H9 (cell line): Measurements from ENCODE around the gene ALDH1A3. TPM values are rescaled to one million over a fixed set of nuclear protein-coding genes. Genes with fewer than 3 reads are reported as not detected.

Source experiments
- DNase-seq: peaks from one replicate; pipeline ENCODE4 v3.0.0-alpha.2; 2017
- H2AFZ ChIP-seq: one replicate; pipeline ENCODE4 v1.6.1; 2013; ENCODE audit warnings: mild to moderate bottlenecking, low read length, control low read depth, moderate library complexity
- H2AK5ac ChIP-seq: 2 replicates; pipeline ENCODE4 v1.6.1; 2013; ENCODE audit warnings: low read length, control low read depth, mixed read lengths; ENCODE audit not compliant: insufficient read length
- H2BK120ac ChIP-seq: one replicate; pipeline ENCODE4 v1.6.1; 2013; ENCODE audit warnings: low read depth, mild to moderate bottlenecking, low read length, control low read depth, inconsistent platforms; ENCODE audit not compliant: poor library complexity, severe bottlenecking
- H2BK12ac ChIP-seq: 2 replicates; pipeline ENCODE4 v1.6.1; 2013; ENCODE audit warnings: low read length, control low read depth, mixed read lengths, low read depth; ENCODE audit not compliant: insufficient read length
- H2BK15ac ChIP-seq: 2 replicates; pipeline ENCODE4 v1.6.1; 2013; ENCODE audit warnings: low read depth, low read length, control low read depth
- H2BK20ac ChIP-seq: one replicate; pipeline ENCODE4 v1.6.1; 2013; ENCODE audit warnings: low read depth, mild to moderate bottlenecking, low read length, control low read depth, inconsistent platforms; ENCODE audit not compliant: poor library complexity, severe bottlenecking
- H2BK5ac ChIP-seq: 2 replicates; pipeline ENCODE4 v1.6.1; 2013; ENCODE audit warnings: low read length, control low read depth, mixed read lengths; ENCODE audit not compliant: insufficient read length
- H3K14ac ChIP-seq: 2 replicates; pipeline ENCODE4 v1.6.1; 2013; ENCODE audit warnings: low read length, control low read depth; ENCODE audit not compliant: insufficient read depth
- H3K18ac ChIP-seq: 2 replicates; pipeline ENCODE4 v1.6.1; 2013; ENCODE audit warnings: low read depth, mild to moderate bottlenecking, mixed read lengths, low read length, control low read depth; ENCODE audit not compliant: insufficient read length
- H3K23ac ChIP-seq: 2 replicates; pipeline ENCODE4 v1.6.1; 2013; ENCODE audit warnings: low read length, control low read depth, mixed read lengths, low read depth; ENCODE audit not compliant: insufficient read length
- H3K23me2 ChIP-seq: 2 replicates; pipeline ENCODE4 v1.6.1; 2013; ENCODE audit warnings: low read depth, mild to moderate bottlenecking, mixed read lengths, low read length, control low read depth; ENCODE audit not compliant: insufficient read length, poor library complexity, severe bottlenecking
- H3K27ac ChIP-seq: 2 replicates; pipeline ENCODE4 v1.5.1; 2013; ENCODE audit warnings: low read length, control low read depth, mixed read lengths, low read depth; ENCODE audit not compliant: insufficient read length
- H3K27me3 ChIP-seq: 2 replicates; pipeline ENCODE4 v1.6.1; 2013; ENCODE audit warnings: low read length, control low read depth, inconsistent platforms; ENCODE audit not compliant: insufficient read depth
- H3K4ac ChIP-seq: 2 replicates; pipeline ENCODE4 v1.6.1; 2013; ENCODE audit warnings: low read depth, mild to moderate bottlenecking, control low read depth, inconsistent platforms, low read length, moderate library complexity
- H3K4me1 ChIP-seq: 2 replicates; pipeline ENCODE4 v1.6.1; 2013; ENCODE audit warnings: low read length, control low read depth, inconsistent platforms; ENCODE audit not compliant: insufficient read depth
- H3K4me2 ChIP-seq: 2 replicates; pipeline ENCODE4 v1.6.1; 2013; ENCODE audit warnings: low read length, control low read depth, mixed read lengths; ENCODE audit not compliant: insufficient read length, insufficient read depth
- H3K56ac ChIP-seq: 2 replicates; pipeline ENCODE4 v1.6.1; 2013; ENCODE audit warnings: low read depth, mild to moderate bottlenecking, mixed read lengths, low read length, control low read depth; ENCODE audit not compliant: insufficient read length
- H3K79me1 ChIP-seq: 2 replicates; pipeline ENCODE4 v1.6.1; 2013; ENCODE audit warnings: low read depth, mild to moderate bottlenecking, moderate library complexity, low read length, control low read depth, inconsistent platforms; ENCODE audit not compliant: insufficient read depth, poor library complexity, severe bottlenecking
- H3K79me2 ChIP-seq: 2 replicates; pipeline ENCODE4 v1.6.1; 2013; ENCODE audit warnings: low read length, control low read depth, inconsistent platforms; ENCODE audit not compliant: insufficient read depth
- H3K9ac ChIP-seq: 2 replicates; pipeline ENCODE4 v1.6.1; 2013; ENCODE audit warnings: low read length, control low read depth, mixed read lengths; ENCODE audit not compliant: insufficient read length; ENCODE audit errors: extremely low read depth
- H3K9me3 ChIP-seq: one replicate; pipeline ENCODE4 v1.6.1; 2013; ENCODE audit warnings: low read depth, low read length, inconsistent platforms; ENCODE audit not compliant: control insufficient read depth
- H3T11ph ChIP-seq: one replicate; pipeline ENCODE4 v1.6.1; 2013; ENCODE audit warnings: mild to moderate bottlenecking, low read length, control low read depth, inconsistent platforms
- H4K20me1 ChIP-seq: one replicate; pipeline ENCODE4 v1.6.1; 2013; ENCODE audit not compliant: control insufficient read depth, insufficient read length, insufficient read depth
- H4K5ac ChIP-seq: 2 replicates; pipeline ENCODE4 v1.6.1; 2013; ENCODE audit warnings: low read depth, mild to moderate bottlenecking, mixed read lengths, low read length, control low read depth; ENCODE audit not compliant: insufficient read length
- H4K8ac ChIP-seq: replicated peaks from 2 replicates; pipeline ENCODE4 v1.6.1; 2013; ENCODE audit warnings: low read length, control low read depth, mixed read lengths, low read depth; ENCODE audit not compliant: insufficient read length
- H4K91ac ChIP-seq: 2 replicates; pipeline ENCODE4 v1.6.1; 2013; ENCODE audit warnings: low read depth, mild to moderate bottlenecking, moderate library complexity, mixed read lengths, low read length, control low read depth; ENCODE audit not compliant: insufficient read length
- H3K27ac Mint-ChIP-seq, 3 experiments: 2 replicates in 2 of 3; 3 replicates in 1 of 3; pipeline ENCODE4 v1.8.0; 2020 to 2021; ENCODE audit warnings: mixed read lengths in 3 of 3, mild to moderate bottlenecking in 1 of 3, moderate library complexity in 1 of 3
- H3K27me3 Mint-ChIP-seq: 2 replicates; pipeline ENCODE4 v1.8.0; 2021; ENCODE audit warnings: low read depth, mild to moderate bottlenecking, moderate library complexity, mixed read lengths
- H3K36me3 Mint-ChIP-seq, 3 experiments: 2 replicates in 2 of 3; 3 replicates in 1 of 3; pipeline ENCODE4 v1.8.0; 2020 to 2021; ENCODE audit warnings: low read depth in 3 of 3, mixed read lengths in 3 of 3; ENCODE audit not compliant: insufficient read depth in 1 of 3
- H3K4me1 Mint-ChIP-seq, 2 experiments: 2 replicates each; pipeline ENCODE4 v1.8.0; 2020; ENCODE audit warnings: mixed read lengths in 2 of 2
- H3K4me3 Mint-ChIP-seq, 2 experiments: 2 replicates in 1 of 2; 3 replicates in 1 of 2; pipeline ENCODE4 v1.8.0; 2020 to 2021; ENCODE audit warnings: mild to moderate bottlenecking in 2 of 2, mixed read lengths in 2 of 2, moderate library complexity in 1 of 2
- H3K9me3 Mint-ChIP-seq, 2 experiments: 2 replicates in 1 of 2; 3 replicates in 1 of 2; pipeline ENCODE4 v1.8.0; 2020; ENCODE audit warnings: mild to moderate bottlenecking in 2 of 2, mixed read lengths in 2 of 2, moderate library complexity in 1 of 2
- WGBS: extraction: QIAGEN DNeasy Blood & Tissue Kit; methylation state at CpG from one replicate; pipeline ENCODE4 v1.1.7; 2013; ENCODE audit warnings: missing lambda C conversion rate, low lambda C conversion rate, mixed read lengths; ENCODE audit not compliant: insufficient read length; ENCODE audit errors: extremely low coverage; 5-methylcytosine and 5-hydroxymethylcytosine counted together
- total RNA-seq: library from RNA; stranded (reverse); gene quantifications from 2 replicates; pipeline ENCODE4 v1.2.1, GENCODE V29; 2021
- TF ChIP-seq, protein P1 (sequence below): fragments of 200-600 bp; sonication (generic); conservative IDR thresholded peaks from 3 replicates; pipeline ENCODE4 v1.8.0; 2021; ENCODE audit warnings: antibody characterized with exemption, mild to moderate bottlenecking

The ALDH1A3 gene
- total RNA-seq, 1 experiment from 2014 or later: 9.2 TPM

DNA sequence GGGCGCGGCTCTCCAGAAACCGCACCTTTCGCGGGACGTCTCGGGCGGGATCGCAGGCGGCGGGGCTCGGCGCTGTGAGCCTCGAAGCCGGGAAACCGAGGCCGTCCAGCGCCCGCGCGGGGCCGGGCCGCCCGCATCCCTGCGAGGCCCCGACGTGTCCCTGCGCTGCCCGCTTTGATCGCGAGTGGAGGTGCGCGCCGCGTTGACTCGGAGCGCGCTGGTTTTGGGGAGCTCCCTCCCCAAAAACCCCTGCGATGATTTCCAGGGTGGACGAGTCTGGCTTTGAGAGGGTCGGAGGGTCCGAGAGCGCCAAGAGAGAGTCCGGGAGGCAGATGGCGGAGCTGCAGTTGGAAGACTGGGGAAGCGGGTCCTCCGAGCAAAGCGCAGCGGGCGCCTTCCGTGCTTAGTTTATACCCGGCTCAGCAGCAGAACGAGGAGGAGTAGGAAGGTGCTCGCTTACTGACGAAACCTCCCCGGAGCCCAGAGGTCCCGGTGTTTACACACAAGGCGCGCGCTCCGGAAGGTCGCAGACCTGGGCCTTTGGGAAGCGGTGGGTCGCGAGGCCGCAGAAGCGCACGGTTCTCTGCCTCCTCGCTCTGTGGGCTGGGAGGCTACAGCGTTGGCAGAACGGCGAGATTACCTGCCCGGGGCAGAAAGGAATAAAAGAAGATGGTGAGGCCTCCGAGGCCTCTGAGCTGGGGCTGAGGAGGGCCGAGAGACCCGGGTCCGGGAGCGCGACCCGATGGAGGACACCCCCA is 687 bp downstream of the ALDH1A3 start:
- Histone ChIP-seq H3K23ac (no peak overlapping the region), H3K9ac (no peak overlapping the region), H3K14ac (0 out of 2 replicates have a peak overlapping the region, but pooled peaks have one; percentile 24), H4K20me1 (no peaks in the 10 kb centered on the region), H4K5ac (no peak overlapping the region), H2AFZ (no peak overlapping the region), H3K79me1 (no peaks in the 10 kb centered on the region), H3K4ac (no peak overlapping the region), H3K4me2 (peak overlapping the region; percentile 60), H2BK20ac (no peak overlapping the region), H3K27ac (no peak overlapping the region), H3K79me2 (no peaks in the 10 kb centered on the region), H2BK120ac (no peak overlapping the region), H3K56ac (no peak overlapping the region), H2AK5ac (no peak overlapping the region), H2BK12ac (no peak overlapping the region), H3K9me3 (no peaks in the 10 kb centered on the region), H4K8ac (no peak overlapping the region), H3K18ac (no peak overlapping the region), H2BK5ac (no peak overlapping the region), H3K27me3 (peaks cover 26% of the 10 kb centered on the region), H3T11ph (no peak overlapping the region), H4K91ac (no peak overlapping the region), H2BK15ac (no peak overlapping the region), H3K23me2 (peaks cover 7% of the 10 kb centered on the region), H3K4me1 (no peaks in the 10 kb centered on the region)
- Mint-ChIP-seq H3K9me3 (peaks cover 0 to 2% of the 10 kb centered on the region in 2 experiments; a peak in 2 of 5 replicates), H3K27me3 (peaks cover 74% of the 10 kb centered on the region), H3K36me3 (no peaks in the 10 kb centered on the region; a peak in 2 of 7 replicates), H3K4me3 (peak overlapping the region; percentile 77 to 86), H3K27ac (no peak overlapping the region; a peak in 1 of 7 replicates), H3K4me1 (peaks cover 24 to 25% of the 10 kb centered on the region in 2 experiments)
- TF ChIP-seq, protein P1, sequence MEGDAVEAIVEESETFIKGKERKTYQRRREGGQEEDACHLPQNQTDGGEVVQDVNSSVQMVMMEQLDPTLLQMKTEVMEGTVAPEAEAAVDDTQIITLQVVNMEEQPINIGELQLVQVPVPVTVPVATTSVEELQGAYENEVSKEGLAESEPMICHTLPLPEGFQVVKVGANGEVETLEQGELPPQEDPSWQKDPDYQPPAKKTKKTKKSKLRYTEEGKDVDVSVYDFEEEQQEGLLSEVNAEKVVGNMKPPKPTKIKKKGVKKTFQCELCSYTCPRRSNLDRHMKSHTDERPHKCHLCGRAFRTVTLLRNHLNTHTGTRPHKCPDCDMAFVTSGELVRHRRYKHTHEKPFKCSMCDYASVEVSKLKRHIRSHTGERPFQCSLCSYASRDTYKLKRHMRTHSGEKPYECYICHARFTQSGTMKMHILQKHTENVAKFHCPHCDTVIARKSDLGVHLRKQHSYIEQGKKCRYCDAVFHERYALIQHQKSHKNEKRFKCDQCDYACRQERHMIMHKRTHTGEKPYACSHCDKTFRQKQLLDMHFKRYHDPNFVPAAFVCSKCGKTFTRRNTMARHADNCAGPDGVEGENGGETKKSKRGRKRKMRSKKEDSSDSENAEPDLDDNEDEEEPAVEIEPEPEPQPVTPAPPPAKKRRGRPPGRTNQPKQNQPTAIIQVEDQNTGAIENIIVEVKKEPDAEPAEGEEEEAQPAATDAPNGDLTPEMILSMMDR: no peak
- WGBS: no CpG with 5 or more reads among the region's 80 CpGs
- DNase-seq: peak; percentile 60
